22Rv1 (cell line): Measurements from ENCODE around the gene ULK2.

Source experiments
- CTCF ChIP-seq: fragments of 450-650 bp; IDR thresholded peaks from 2 replicates; pipeline ENCODE4 v1.5.1; 2017; ENCODE audit warnings: mild to moderate bottlenecking
- ZFX ChIP-seq: fragments of 450-650 bp; IDR thresholded peaks from 2 replicates; pipeline ENCODE4 v1.6.1; 2017; ENCODE audit warnings: antibody characterized with exemption, borderline replicate concordance

GRCh38 chr17:19737305-19738072 lies 130.2 kb downstream of the ULK2 start:
- TF ChIP-seq CTCF (no peak), ZFX (no peak)
